Neuron (in vitro differentiated cells): ENCODE results near the gene RGS2.

Source experiments
- H2AFZ ChIP-seq: one replicate; pipeline ENCODE4 v1.6.1; 2013; ENCODE audit warnings: low read depth, mild to moderate bottlenecking, inconsistent platforms, low read length, moderate library complexity
- H3K27me3 ChIP-seq: one replicate; pipeline ENCODE4 v1.6.1; 2013; ENCODE audit warnings: low read length; ENCODE audit not compliant: insufficient read depth
- H3K36me3 ChIP-seq: one replicate; pipeline ENCODE4 v1.6.1; 2013; ENCODE audit warnings: low read length; ENCODE audit not compliant: insufficient read depth
- H3K4me1 ChIP-seq: one replicate; pipeline ENCODE4 v1.6.1; 2013; ENCODE audit warnings: low read length; ENCODE audit not compliant: insufficient read depth
- H3K4me3 ChIP-seq: 2 replicates; pipeline ENCODE4 v1.5.1; 2013; ENCODE audit warnings: mild to moderate bottlenecking, low read length, moderate library complexity
- H3K9me3 ChIP-seq: one replicate; pipeline ENCODE4 v1.6.1; 2013; ENCODE audit warnings: low read length

Gene RGS2

DNA sequence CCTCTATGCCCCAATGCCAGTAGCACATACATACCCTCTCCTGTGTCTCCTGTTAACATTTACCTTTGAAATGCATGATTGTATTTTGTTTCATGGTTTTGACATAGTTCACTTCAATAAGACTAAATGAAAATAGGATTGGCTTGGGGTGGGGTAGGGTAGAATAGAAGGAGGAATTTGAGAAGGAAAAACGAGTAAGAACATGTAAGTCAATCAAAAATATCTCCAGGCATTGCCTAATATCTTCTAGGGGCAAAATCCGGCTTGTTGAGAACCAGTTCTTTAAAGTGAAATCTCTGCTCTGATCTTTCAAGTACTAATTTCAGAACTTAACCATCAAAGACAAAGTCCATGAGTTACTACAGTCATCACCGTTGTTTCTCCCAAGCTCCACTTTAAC lies 31.8 kb upstream of the RGS2 start:
- Histone ChIP-seq H3K4me1 (no peaks in the 10 kb centered on the region), H3K4me3 (no peak overlapping the region), H3K9me3 (no peaks in the 10 kb centered on the region), H3K27me3 (no peaks in the 10 kb centered on the region), H3K36me3 (no peaks in the 10 kb centered on the region), H2AFZ (no peak overlapping the region)

DNA sequence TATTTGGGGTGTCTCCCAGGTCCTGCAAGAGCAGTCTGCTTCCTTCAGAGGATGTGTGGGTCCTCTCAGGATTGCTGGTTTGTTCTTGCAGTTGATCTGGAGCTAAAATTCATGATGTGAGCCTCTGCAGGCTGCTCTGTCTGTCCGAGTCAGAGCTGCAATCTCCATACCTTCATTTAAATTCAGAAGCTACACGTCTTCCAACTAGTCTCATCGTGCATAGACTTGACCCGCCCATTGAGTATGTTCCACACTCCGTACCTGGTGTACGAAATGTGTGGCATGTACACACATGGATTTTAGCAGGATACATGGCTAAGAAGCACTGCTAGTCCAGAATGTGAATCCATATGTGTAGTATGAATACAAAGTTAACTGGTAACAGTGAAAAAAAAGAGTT lies 25.0 kb upstream of the RGS2 start:
- H3K4me3 ChIP-seq: no peak overlapping the region
- no peaks in the 10 kb centered on the region for H3K27me3 ChIP-seq
- H3K36me3 ChIP-seq: no peaks in the 10 kb centered on the region
- no peak overlapping the region for H2AFZ ChIP-seq
- no peaks in the 10 kb centered on the region for H3K9me3 ChIP-seq
- H3K4me1 ChIP-seq: peaks cover 2% of the 10 kb centered on the region

DNA sequence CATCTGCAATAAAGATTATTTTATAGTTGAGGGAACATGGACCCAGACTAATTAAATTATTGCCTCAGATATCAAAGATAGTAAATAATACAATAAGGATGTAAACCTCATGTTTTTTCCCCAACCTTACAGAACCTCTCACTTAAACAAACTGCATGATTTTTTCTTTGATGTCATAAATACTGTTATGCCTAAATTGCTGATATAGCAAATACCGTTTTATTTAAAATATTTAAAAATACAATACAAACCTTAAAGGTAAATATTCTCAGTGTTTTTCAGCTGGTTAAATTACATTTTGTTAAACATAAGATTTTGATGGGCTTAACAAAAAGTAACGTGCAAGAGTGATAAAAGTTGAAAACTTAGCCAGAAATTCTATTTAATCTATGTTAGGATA lies 24.4 kb upstream of the RGS2 start:
- no peak overlapping the region for H2AFZ ChIP-seq
- no peaks in the 10 kb centered on the region for H3K36me3 ChIP-seq
- H3K4me3 ChIP-seq: no peak overlapping the region
- peaks cover 2% of the 10 kb centered on the region for H3K4me1 ChIP-seq
- H3K27me3 ChIP-seq: no peaks in the 10 kb centered on the region
- H3K9me3 ChIP-seq: no peaks in the 10 kb centered on the region

DNA sequence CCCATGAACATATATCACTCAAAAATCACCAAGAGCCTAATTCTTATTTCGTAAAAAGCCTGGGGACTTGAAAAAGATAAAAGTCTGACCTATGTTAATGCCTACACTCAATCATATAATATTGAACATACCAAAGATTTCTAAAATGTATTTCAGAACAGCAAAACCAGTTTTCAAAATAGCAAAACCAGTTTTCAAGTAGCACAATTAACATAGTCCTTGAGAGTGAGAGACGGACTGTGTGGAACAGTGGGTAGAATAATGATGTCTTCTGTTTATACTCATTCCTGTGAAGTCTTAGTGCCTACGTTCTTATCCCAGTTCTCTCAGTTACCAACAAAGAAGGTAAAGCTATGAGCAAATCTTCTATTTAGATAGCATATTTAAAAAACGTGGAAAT lies 22.3 kb upstream of the RGS2 start:
- no peaks in the 10 kb centered on the region for H3K36me3 ChIP-seq
- H3K4me3 ChIP-seq: no peak overlapping the region
- no peak overlapping the region for H2AFZ ChIP-seq
- peaks cover 2% of the 10 kb centered on the region for H3K4me1 ChIP-seq
- no peaks in the 10 kb centered on the region for H3K27me3 ChIP-seq
- no peaks in the 10 kb centered on the region for H3K9me3 ChIP-seq

DNA sequence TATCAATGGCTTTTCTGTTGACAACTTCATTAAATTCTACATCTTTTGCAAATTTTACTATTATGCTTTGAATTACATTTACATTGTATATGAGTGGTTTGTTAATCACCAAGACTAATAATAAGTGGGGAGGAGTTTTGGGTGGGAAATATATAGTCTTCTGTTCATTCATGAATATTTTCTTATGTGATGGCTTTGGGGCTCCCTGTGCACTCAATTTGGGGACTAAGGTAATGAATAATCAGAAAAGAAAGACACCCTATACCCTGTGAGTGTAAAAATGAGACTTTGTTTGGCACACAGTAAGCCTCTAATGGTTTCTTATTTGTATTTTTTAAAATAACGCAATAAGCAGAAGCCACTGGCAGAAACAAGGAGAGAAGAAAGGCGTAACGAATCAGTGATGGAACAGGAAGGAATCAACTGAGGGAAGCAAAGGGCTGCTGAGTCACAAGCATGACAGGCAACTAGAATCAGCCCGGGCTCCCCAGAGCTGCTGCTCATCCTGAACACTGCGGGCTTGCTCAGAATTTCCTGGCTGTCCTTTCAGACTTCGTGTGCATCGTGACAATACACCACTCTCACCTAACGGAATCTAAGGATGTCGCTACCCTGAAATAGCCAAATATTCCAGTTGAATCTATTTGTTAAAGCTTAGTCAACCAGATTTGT lies 20.8 kb upstream of the RGS2 start:
- Histone ChIP-seq H3K4me3 (no peak overlapping the region), H3K9me3 (no peaks in the 10 kb centered on the region), H3K4me1 (peaks cover 2% of the 10 kb centered on the region), H2AFZ (no peak overlapping the region), H3K27me3 (no peaks in the 10 kb centered on the region), H3K36me3 (no peaks in the 10 kb centered on the region)

DNA sequence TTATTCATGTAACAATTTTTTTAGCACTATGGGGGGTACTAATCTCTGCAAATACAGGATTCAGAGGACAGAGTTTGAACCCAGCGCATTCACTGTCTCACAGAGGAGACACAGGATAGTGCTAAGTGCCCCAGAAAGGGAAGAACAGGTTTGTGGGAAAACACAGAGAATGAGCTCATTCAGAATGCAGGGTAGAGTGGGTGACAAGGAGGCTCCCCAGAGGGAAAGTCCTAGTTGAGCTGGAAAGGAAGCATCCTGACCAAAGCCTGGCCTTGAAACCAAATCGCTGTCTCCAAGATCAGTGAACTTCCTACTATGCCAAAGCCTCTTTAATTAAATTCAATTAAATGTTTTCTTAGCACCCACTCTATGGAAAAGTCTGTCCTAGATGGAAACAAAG lies 19.0 kb upstream of the RGS2 start:
- H3K4me3 ChIP-seq: no peak overlapping the region
- no peak overlapping the region for H2AFZ ChIP-seq
- H3K36me3 ChIP-seq: no peaks in the 10 kb centered on the region
- H3K27me3 ChIP-seq: no peaks in the 10 kb centered on the region
- H3K4me1 ChIP-seq: peaks cover 2% of the 10 kb centered on the region
- H3K9me3 ChIP-seq: no peaks in the 10 kb centered on the region

DNA sequence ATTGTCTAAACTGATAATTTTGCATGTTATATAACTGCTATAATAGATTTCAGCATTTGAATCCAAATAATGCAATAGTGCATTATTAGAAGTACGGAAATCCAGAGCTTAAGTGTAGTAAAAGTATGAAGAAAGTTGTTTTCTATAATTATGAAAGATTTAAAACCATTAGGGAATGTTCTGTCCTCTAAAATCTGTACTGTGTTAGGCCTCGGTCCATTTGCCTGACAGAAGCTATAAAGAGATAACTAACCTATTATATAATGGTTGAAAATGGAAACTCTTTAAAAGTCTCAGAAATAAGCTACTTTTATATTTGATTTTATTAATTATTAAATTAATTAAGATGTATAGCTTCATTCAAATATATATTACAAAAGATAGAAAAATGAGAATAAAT lies 16.2 kb upstream of the RGS2 start:
- no peaks in the 10 kb centered on the region for H3K36me3 ChIP-seq
- no peak overlapping the region for H2AFZ ChIP-seq
- H3K4me3 ChIP-seq: no peak overlapping the region
- H3K27me3 ChIP-seq: no peaks in the 10 kb centered on the region
- H3K4me1 ChIP-seq: peaks cover 2% of the 10 kb centered on the region
- no peaks in the 10 kb centered on the region for H3K9me3 ChIP-seq

DNA sequence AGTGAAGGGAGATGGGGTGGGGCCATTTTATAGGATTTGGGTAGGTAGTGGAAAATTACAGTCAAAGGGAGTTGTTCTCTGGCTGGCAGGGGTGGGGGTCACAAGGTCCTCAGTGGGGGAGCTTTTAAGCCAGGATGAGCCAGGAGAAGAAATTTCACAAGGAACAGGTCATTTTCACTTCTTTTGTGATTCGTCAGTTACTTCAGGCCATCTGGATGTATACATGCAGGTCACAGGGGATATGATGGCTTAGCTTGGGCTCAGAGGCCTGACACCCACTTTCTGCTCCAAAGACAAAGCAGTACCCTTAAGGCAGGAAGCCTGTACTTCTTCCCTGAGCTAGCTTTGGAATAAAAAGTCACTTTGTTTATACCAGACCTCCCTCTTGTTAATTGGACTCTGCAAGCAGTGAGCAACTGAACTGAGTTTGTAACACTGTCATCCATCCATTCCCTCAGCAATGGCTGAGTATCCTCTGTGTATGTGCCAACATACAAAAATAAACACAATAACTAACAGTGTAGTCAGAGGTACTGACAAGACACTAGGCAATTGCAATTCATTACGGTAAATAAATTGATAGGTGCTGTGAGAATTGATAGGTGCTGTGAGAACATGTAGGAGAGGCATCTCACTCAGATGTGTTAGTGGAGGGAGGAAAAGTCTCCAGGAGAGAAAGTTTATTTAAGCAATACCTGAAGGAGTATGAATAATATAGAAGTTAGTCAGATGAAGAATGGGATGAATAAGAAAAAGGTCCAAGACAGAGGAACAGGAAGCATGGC lies 14.7 kb upstream of the RGS2 start:
- Histone ChIP-seq H3K27me3 (no peaks in the 10 kb centered on the region), H3K36me3 (no peaks in the 10 kb centered on the region), H3K9me3 (no peaks in the 10 kb centered on the region), H3K4me1 (no peaks in the 10 kb centered on the region), H2AFZ (no peak overlapping the region), H3K4me3 (no peak overlapping the region)

DNA sequence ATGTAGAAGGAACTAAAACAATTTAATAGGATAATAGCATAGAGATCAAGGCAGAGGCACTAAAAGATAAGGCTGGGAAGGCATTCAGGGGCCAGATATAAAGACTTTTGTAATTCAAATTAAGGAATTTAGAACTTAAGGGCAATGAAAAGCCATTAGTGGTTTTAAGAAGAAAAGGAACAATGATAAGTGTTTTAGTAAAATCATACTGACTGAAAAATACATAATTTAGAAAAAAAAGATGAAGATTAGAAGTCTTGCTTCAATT lies 14.1 kb upstream of the RGS2 start:
- no peaks in the 10 kb centered on the region for H3K9me3 ChIP-seq
- no peak overlapping the region for H2AFZ ChIP-seq
- H3K36me3 ChIP-seq: no peaks in the 10 kb centered on the region
- no peak overlapping the region for H3K4me3 ChIP-seq
- no peaks in the 10 kb centered on the region for H3K4me1 ChIP-seq
- no peaks in the 10 kb centered on the region for H3K27me3 ChIP-seq

DNA sequence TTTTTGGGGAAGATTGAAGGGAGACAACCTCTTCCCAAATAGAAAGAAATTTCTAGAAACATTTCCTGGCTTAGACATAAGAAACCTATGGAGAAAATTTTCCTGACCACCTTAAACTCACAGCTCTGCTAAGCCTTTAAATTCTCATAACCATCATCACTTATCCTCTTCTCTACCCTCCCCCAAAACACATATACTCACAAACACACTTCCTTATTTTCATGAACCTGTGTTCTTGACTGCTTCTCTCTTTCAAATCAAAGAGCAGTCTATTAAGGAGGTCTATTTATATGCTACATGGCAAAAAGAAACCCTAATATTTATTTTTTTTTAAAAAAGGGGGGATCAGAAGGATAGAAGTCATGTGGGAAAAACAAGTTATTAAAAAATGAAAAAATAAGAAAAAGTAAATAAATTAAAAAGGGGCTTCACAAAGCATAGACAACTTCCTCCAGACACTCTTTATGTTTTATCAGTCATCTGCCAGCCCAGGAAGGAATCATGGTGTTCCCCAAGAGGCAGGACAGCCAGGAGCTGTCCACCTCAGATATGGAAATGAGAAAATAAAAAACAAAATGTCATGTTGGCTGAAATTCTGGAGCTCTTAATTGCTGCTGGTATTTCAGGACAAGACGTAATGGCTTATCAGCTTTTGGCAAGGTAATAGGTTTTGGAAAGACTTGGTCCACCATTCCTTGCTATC lies 12.8 kb upstream of the RGS2 start:
- no peaks in the 10 kb centered on the region for H3K4me1 ChIP-seq
- no peaks in the 10 kb centered on the region for H3K27me3 ChIP-seq
- no peaks in the 10 kb centered on the region for H3K36me3 ChIP-seq
- H3K4me3 ChIP-seq: no peak overlapping the region
- H3K9me3 ChIP-seq: no peaks in the 10 kb centered on the region
- H2AFZ ChIP-seq: no peak overlapping the region

DNA sequence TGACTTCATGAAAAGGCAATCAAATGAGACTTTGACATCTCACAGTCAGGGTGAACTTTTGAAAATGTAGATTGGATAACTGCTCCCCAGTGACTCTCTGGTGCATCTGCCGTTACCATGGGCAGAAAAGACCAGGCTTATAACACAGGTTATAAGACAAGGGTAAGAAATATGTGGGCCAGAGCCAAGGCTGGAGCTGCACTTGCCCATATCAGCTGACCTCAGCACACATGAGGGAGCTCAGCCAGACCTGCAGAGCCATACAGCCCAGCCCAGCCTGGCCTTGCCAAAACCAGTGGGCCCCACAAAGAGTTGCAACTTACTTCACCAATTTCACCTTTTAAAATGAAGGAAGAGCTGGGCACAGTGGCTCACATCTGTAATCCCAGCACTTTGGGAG lies 11.7 kb upstream of the RGS2 start:
- Histone ChIP-seq H3K4me1 (no peaks in the 10 kb centered on the region), H3K4me3 (no peak overlapping the region), H2AFZ (no peak overlapping the region), H3K36me3 (no peaks in the 10 kb centered on the region), H3K9me3 (no peaks in the 10 kb centered on the region), H3K27me3 (no peaks in the 10 kb centered on the region)

DNA sequence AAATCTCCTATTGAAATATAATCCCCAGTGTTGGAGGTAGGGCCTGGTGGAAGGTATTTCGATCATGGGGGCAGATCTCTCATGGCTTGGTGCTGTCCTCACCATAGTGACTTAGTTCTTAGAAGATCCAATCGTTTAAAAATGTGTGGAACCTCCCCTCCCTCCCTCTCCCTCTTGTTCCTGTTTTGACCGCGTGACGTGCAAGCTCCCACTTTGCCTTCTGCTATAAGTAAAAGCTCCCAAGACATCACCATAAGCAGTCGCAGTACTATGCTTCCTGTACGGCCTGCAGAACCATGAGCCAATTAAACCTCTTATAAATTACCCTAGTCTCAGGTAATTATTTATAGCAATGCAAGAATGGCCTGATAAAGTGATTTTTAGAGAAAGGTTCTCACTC lies 10.9 kb upstream of the RGS2 start:
- no peak overlapping the region for H2AFZ ChIP-seq
- no peaks in the 10 kb centered on the region for H3K27me3 ChIP-seq
- no peaks in the 10 kb centered on the region for H3K4me1 ChIP-seq
- H3K4me3 ChIP-seq: no peak overlapping the region
- H3K36me3 ChIP-seq: no peaks in the 10 kb centered on the region
- H3K9me3 ChIP-seq: no peaks in the 10 kb centered on the region

DNA sequence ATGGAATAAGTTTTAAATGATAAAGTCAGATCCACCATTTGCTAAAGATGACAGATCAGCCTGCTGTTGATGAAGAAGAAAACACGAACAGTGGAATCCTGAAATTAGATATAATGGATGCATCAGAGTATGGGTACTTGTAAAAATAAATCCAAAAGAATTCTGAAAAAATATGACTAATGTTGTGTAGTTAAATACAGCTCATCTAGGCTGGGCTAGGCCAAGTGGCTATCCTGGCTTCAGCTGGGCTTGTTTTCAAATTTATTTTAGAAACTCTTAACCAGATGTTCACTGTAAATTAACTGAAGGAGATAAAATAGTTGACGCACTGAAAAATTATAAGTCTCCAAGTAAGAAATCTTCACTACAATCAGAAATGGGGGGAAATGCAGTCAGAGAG lies 7.4 kb upstream of the RGS2 start:
- Histone ChIP-seq H3K4me3 (no peak overlapping the region), H3K36me3 (no peaks in the 10 kb centered on the region), H2AFZ (no peak overlapping the region), H3K27me3 (no peaks in the 10 kb centered on the region), H3K4me1 (no peaks in the 10 kb centered on the region), H3K9me3 (no peaks in the 10 kb centered on the region)
